ENCODE results near the gene IQCE. TPM values are rescaled to one million over a fixed set of nuclear protein-coding genes. Genes with fewer than 3 reads are reported as not detected.

The IQCE gene
- total and polyA plus RNA-seq, 2 donors (not counting 1 experiment from before 2014, with no cell fraction given) = 3.5 to 9.5 TPM

DNA sequence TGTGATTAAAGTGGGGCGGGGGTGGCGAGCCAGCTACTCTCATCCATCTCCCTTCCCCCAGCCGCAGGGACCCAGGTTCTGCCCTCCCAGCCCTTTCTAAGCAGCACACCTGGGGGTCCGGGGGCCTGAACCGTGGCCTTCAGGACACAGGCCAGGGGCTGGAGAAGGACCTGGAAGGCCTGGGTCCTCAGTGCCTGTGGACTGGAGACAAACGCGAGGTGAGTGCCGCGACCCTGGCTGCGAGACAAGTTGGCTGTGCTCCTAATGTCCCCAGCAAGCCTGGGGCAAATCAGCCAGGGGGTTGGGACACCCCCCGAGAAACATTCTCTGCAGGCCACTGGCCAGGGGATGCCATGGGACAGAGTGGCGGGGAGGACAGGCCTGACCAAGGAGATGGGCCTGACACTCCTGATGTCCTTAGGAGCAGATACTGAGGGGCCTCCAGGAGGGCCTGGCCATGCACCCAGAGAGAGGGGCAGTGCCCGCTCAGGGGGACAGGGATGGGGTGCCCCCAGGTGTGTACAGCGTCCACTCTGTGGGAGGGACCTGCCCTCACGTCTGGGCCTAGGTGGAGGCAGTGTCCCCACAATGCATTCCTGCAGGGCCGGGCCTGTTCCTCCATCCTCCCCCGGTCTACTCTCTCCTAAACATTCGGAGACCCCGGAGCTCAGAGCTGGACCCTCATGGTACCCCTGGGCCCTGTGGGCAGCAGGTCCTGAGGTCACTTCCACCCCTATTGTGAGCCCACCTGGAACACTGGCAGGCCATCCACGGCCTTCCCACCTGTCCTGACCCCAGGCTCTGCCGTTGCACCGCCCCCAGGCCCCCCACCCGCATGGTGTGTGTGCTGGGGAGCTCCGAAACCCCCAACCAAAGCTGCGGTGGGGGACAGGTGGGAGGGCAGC is 16.5 kb upstream of the IQCE start:
- Mint-ChIP-seq H3K27ac (no peak overlapping the region), H3K27me3 (no peaks in the 10 kb centered on the region), H3K9me3 (ENCODE audit: insufficient read depth) (no peaks in the 10 kb centered on the region), H3K4me1 (peaks cover 8% of the 10 kb centered on the region), H3K4me3 (no peak overlapping the region)
- Histone ChIP-seq H3K27ac (ENCODE audit: low read length in 2 of 2) (no peak overlapping the region), H3K27me3 (replicated peaks in 1 of 4; ENCODE audit: control extremely low read depth in 1 of 4, control insufficient read depth in 3 of 4, insufficient read depth in 4 of 4, low read length in 3 of 4) (no peaks in the 10 kb centered on the region), H3K4me3 (ENCODE audit: control extremely low read depth in 1 of 5, extremely low read depth in 1 of 5, insufficient read depth in 1 of 5, low read depth in 2 of 5, low read length in 4 of 5) (no peak overlapping the region), H3K9me3 (ENCODE audit: control extremely low read depth in 1 of 3, control insufficient read depth in 2 of 3, insufficient read depth in 1 of 3, low read length in 2 of 3) (no peaks in the 10 kb centered on the region), H3K36me3 (replicated peaks in 1 of 2; ENCODE audit: control extremely low read depth in 1 of 2, control insufficient read depth in 1 of 2, extremely low read depth in 1 of 2, insufficient read depth in 2 of 2, low read length in 1 of 2) (peaks cover 1 to 78% of the 10 kb centered on the region in 2 experiments), H3K9ac (ENCODE audit: low read length) (no peak overlapping the region), H3K79me2 (ENCODE audit: control insufficient read depth, insufficient read depth, low read length) (peaks cover 10% of the 10 kb centered on the region), H3K4me1 (ENCODE audit: control insufficient read depth in 2 of 2, insufficient read depth in 2 of 2, low read length in 2 of 2) (peaks cover 0 to 9% of the 10 kb centered on the region in 2 donors), H3K4me2 (replicated peaks; ENCODE audit: low read depth, low read length, poor library complexity, severe bottlenecking) (no peak overlapping the region), H4K20me1 (ENCODE audit: control insufficient read depth, insufficient read depth, low read length, poor library complexity, severe bottlenecking) (peaks cover 6% of the 10 kb centered on the region), H2AFZ (ENCODE audit: insufficient read depth, low read depth, low read length, poor library complexity, severe bottlenecking) (no peak overlapping the region)
- ChIA-PET CTCF (interaction anchor here (0.6 to 1.0 kb wide), 3 partner anchors 9 to 33 kb away, joined by 3 to 5 read pairs (median 3); no protein-coding TSS in a partner anchor), POLR2A (interaction anchor here (0.7 kb wide), 1 partner anchor 18 kb away, joined by 4 read pairs; no protein-coding TSS in a partner anchor)
- no peak for TF ChIP-seq EZH2 (IDR thresholded peaks at IDR 0.05; ENCODE audit: borderline replicate concordance, insufficient read depth, low read depth, low read length, poor library complexity, severe bottlenecking)
- TF ChIP-seq, protein P1, sequence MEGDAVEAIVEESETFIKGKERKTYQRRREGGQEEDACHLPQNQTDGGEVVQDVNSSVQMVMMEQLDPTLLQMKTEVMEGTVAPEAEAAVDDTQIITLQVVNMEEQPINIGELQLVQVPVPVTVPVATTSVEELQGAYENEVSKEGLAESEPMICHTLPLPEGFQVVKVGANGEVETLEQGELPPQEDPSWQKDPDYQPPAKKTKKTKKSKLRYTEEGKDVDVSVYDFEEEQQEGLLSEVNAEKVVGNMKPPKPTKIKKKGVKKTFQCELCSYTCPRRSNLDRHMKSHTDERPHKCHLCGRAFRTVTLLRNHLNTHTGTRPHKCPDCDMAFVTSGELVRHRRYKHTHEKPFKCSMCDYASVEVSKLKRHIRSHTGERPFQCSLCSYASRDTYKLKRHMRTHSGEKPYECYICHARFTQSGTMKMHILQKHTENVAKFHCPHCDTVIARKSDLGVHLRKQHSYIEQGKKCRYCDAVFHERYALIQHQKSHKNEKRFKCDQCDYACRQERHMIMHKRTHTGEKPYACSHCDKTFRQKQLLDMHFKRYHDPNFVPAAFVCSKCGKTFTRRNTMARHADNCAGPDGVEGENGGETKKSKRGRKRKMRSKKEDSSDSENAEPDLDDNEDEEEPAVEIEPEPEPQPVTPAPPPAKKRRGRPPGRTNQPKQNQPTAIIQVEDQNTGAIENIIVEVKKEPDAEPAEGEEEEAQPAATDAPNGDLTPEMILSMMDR (IDR thresholded peaks at IDR 0.05) = no peak
- WGBS (ENCODE audit: insufficient coverage) = 97% methylated on average over 22 of the region's 25 CpGs
- ATAC-seq (ENCODE audit: low read depth) (no peak), DNase-seq (peak; percentile 27)
- intact Hi-C loops (cut with micrococcal nuclease) = no loop called here
